K562 (cell line): ENCODE results near the gene LACTB. TPM values are rescaled to one million over a fixed set of nuclear protein-coding genes. Genes with fewer than 3 reads are reported as not detected.

Experiments
- ATAC-seq: fragments of 200-7000 bp; cut with Tn5 transposase; 3 replicates; pipeline ENCODE4 v1.9.1; 2020; ENCODE audit warnings: moderate library complexity
- BruUV-seq: library from RNA; stranded (reverse); fragments of 400-500 nt; replicated peaks from 2 replicates; lab custom pipeline; 2021; lab: Mats Ljungman, UMichigan
- CTCF ChIA-PET: fragments of 300-600 bp; formaldehyde crosslinking; extraction: SDS; loops from one replicate; lab custom pipeline; 2021; ENCODE audit warnings: low intra/inter-chr PET ratio; lab: Yijun Ruan, JAX
- POLR2A ChIA-PET: fragments of 300-600, 350-650 bp; sonication (Branson Sonifier 250); formaldehyde crosslinking; extraction: SDS; loops from one replicate; lab custom pipeline; 2021; ENCODE audit warnings: antibody characterized with exemption, inconsistent platforms; lab: Yijun Ruan, JAX
- DNase-seq, 4 experiments: peaks; one replicate each; pipeline versions ENCODE4 v3.0.0 to v3.0.0-alpha.2; 2011 to 2018; ENCODE audit warnings: low spot score in 3 of 4, mixed read lengths in 3 of 4; ENCODE audit errors: extremely low read depth in 1 of 4
- FAIRE-seq: peaks from 2 replicates; lab custom pipeline; 2011; peaks lifted over from hg19 to GRCh38; lab: Jason Lieb, UNC
- H2AFZ ChIP-seq: 2 replicates; pipeline ENCODE4 v1.6.0; 2011; ENCODE audit warnings: low read depth, low read length, control low read depth, inconsistent platforms
- H3K27ac ChIP-seq: fragments of 200-600 bp; 3 replicates; pipeline ENCODE4 v1.8.0; 2011; ENCODE audit warnings: low read depth, mild to moderate bottlenecking, control low read depth, inconsistent platforms, low read length, moderate library complexity, mixed read lengths; ENCODE audit errors: extremely low read depth
- H3K27me3 ChIP-seq, 2 experiments: fragments of 300-600 bp in 1 of 2; 2 replicates in 1 of 2; 3 replicates in 1 of 2; pipeline versions ENCODE4 v1.6.0 to v1.8.0; 2011; ENCODE audit warnings: inconsistent platforms in 2 of 2, low read length in 2 of 2, mild to moderate bottlenecking in 1 of 2, mixed read lengths in 1 of 2, moderate library complexity in 1 of 2; ENCODE audit not compliant: control insufficient read depth in 2 of 2, insufficient read depth in 2 of 2
- H3K36me3 ChIP-seq: fragments of 300-600 bp; 3 replicates; pipeline ENCODE4 v1.8.0; 2011; ENCODE audit warnings: mild to moderate bottlenecking, low read length, inconsistent platforms; ENCODE audit not compliant: control insufficient read depth, insufficient read depth
- H3K4me1 ChIP-seq, 2 experiments: fragments of 200-600 bp in 1 of 2; replicated peaks in 1 of 2; 2 replicates in 1 of 2; 3 replicates in 1 of 2; pipeline versions ENCODE4 v1.5.1 to v1.8.0; 2011; ENCODE audit warnings: inconsistent platforms in 2 of 2, low read length in 2 of 2, mild to moderate bottlenecking in 1 of 2, mixed read lengths in 1 of 2, moderate library complexity in 1 of 2; ENCODE audit not compliant: control insufficient read depth in 2 of 2, insufficient read depth in 2 of 2
- H3K4me2 ChIP-seq: 2 replicates; pipeline ENCODE4 v1.6.1; 2011; ENCODE audit warnings: low read length, control low read depth, inconsistent platforms, mixed read lengths; ENCODE audit not compliant: insufficient read depth
- H3K4me3 ChIP-seq: fragments of 200-600 bp; sonication (generic), shearing (Covaris generic); 2 replicates; pipeline ENCODE4 v1.5.1; 2016; ENCODE audit warnings: control low read depth, inconsistent platforms
- H3K79me2 ChIP-seq: fragments of 200-600 bp; 3 replicates; pipeline ENCODE4 v1.8.0; 2011; ENCODE audit warnings: low read length, inconsistent platforms; ENCODE audit not compliant: control insufficient read depth, insufficient read depth
- H3K9ac ChIP-seq, 2 experiments: 2 replicates each; pipeline versions ENCODE4 v1.6.0 to v1.6.1; 2011; ENCODE audit warnings: low read depth in 2 of 2, low read length in 2 of 2, control low read depth in 1 of 2, inconsistent platforms in 1 of 2, mild to moderate bottlenecking in 1 of 2, mixed read lengths in 1 of 2; ENCODE audit not compliant: insufficient read depth in 1 of 2
- H3K9me1 ChIP-seq: one replicate; pipeline ENCODE4 v1.6.0; 2011; ENCODE audit warnings: inconsistent platforms, mild to moderate bottlenecking, low read length, moderate library complexity; ENCODE audit not compliant: control insufficient read depth, insufficient read depth
- H3K9me3 ChIP-seq: replicated peaks from 2 replicates; pipeline ENCODE4 v1.5.1; 2011; ENCODE audit warnings: low read depth, low read length, inconsistent platforms; ENCODE audit not compliant: control insufficient read depth, insufficient read depth
- H4K20me1 ChIP-seq: replicated peaks from 2 replicates; pipeline ENCODE4 v1.6.1; 2011; ENCODE audit warnings: low read length, inconsistent platforms, mixed read lengths; ENCODE audit not compliant: control insufficient read depth, insufficient read depth
- C11orf30 ChIP-seq: fragments of 450-650 bp; IDR thresholded peaks from 2 replicates; pipeline ENCODE4 v1.6.1; 2016; ENCODE audit warnings: low read depth, mild to moderate bottlenecking
- CBX8 ChIP-seq: fragments of 200-600 bp; sonication (generic); IDR thresholded peaks from 2 replicates; pipeline ENCODE4 v1.6.1; 2012; ENCODE audit warnings: borderline replicate concordance, mixed run types, low read depth, mild to moderate bottlenecking, moderate library complexity, mixed read lengths, low read length, control low read depth, inconsistent platforms; ENCODE audit not compliant: poor library complexity, severe bottlenecking; ENCODE audit errors: extremely low read depth
- FOXA1 ChIP-seq: fragments of 450-650 bp; IDR thresholded peaks from 2 replicates; pipeline ENCODE4 v1.6.1; 2016; ENCODE audit warnings: mild to moderate bottlenecking, borderline replicate concordance
- KAT8 ChIP-seq: fragments of 450-650 bp; IDR thresholded peaks from 2 replicates; pipeline ENCODE4 v1.6.1; 2016; ENCODE audit warnings: low read depth, mild to moderate bottlenecking
- PRPF4 ChIP-seq: fragments of 200-400 bp; formaldehyde crosslinking; IDR thresholded peaks from one replicate; pipeline ENCODE4 v1.6.1; 2017; ENCODE audit warnings: low read length, low read depth, mild to moderate bottlenecking; ENCODE audit not compliant: insufficient read depth, poor library complexity, severe bottlenecking
- RFX5 ChIP-seq: IDR thresholded peaks from 2 replicates; pipeline ENCODE4 v1.6.1; 2011; ENCODE audit warnings: low read depth, mild to moderate bottlenecking, improper control_type of control experiment, low read length
- ZNF224 ChIP-seq: sonication (generic); formaldehyde crosslinking; IDR thresholded peaks from 2 replicates; pipeline ENCODE4 v1.8.0; 2022; ENCODE audit warnings: mild to moderate bottlenecking, missing genetic modification reagents
- ZNF324 ChIP-seq: fragments of 250-450 bp; sonication (Bioruptor Pico); IDR thresholded peaks from 2 replicates; pipeline ENCODE4 v1.4.0; 2020; ENCODE audit warnings: mild to moderate bottlenecking
- ZNF436 ChIP-seq: fragments of 250-450, 450-650 bp; sonication (Bioruptor Pico); formaldehyde crosslinking; IDR thresholded peaks from 2 replicates; pipeline ENCODE4 v1.7.0; 2020; ENCODE audit warnings: mild to moderate bottlenecking
- WGBS: fragments of 100-300 bp; shearing (Covaris generic); methylation state at CpG from one replicate; pipeline ENCODE4 v1.1.6; 2016; ENCODE audit warnings: low coverage, mixed read lengths; ENCODE audit not compliant: insufficient coverage; ENCODE audit errors: missing lambda C conversion rate; 5-methylcytosine and 5-hydroxymethylcytosine counted together
- in situ Hi-C: fragments of 300-500 bp; cut with MboI; formaldehyde crosslinking; loops from 4 replicates; pipeline ENCODE4 v1.15.0; 2018; ENCODE audit warnings: inconsistent platforms, mixed read lengths
- intact Hi-C: fragments of 100-400 bp; cut with micrococcal nuclease; formaldehyde crosslinking; loops from 2 replicates; pipeline ENCODE4 v1.14.2; 2022
- polyA plus RNA-seq, 8 experiments: library from polyadenylated mRNA; depleted of rRNA in 4 of 8; stranded (reverse) in 5 of 8; unstranded in 3 of 8; fragments of >200 nt; fragmentation: Nextera tagmentation in 2 of 8; fragmentation: Illumina TruSeq in 1 of 8; extraction: Ambion mirVana in 2 of 8; extraction: Trizol in 1 of 8; gene quantifications; 2 replicates each; pipeline versions ENCODE4 v1.2.1 to v1.2.3, GENCODE V29; 2011 to 2014; ENCODE audit warnings: inconsistent platforms in 1 of 8, missing spikeins in 1 of 8
- total RNA-seq, 7 experiments: library from RNA; depleted of rRNA in 6 of 7; stranded (reverse); fragments of >200 nt in 6 of 7; fragmentation: Illumina TruSeq in 2 of 7; extraction: Trizol in 2 of 7; gene quantifications; 2 replicates each; pipeline versions ENCODE4 v1.2.1 to v1.2.3, GENCODE V29; 2011 to 2021; ENCODE audit warnings: low replicate concordance in 1 of 7
- TF ChIP-seq, protein P1 (sequence below): fragments of 250-450 bp; sonication (Bioruptor Pico); IDR thresholded peaks from 2 replicates; pipeline ENCODE4 v1.5.0; 2022; ENCODE audit warnings: mild to moderate bottlenecking
- TF ChIP-seq, protein P2 (sequence below): fragments of 450-650 bp; IDR thresholded peaks from 2 replicates; pipeline ENCODE4 v1.6.1; 2016; ENCODE audit warnings: low read depth, mild to moderate bottlenecking, moderate library complexity
- TF ChIP-seq, protein P3 (sequence below): sonication (generic); formaldehyde crosslinking; IDR thresholded peaks from 2 replicates; pipeline ENCODE4 v1.8.0; 2022; ENCODE audit warnings: missing genetic modification reagents, mild to moderate bottlenecking, borderline replicate concordance

The LACTB gene
- total and polyA plus RNA-seq, 9 of the 15 experiments (the other 6 are each of a cell fraction or from before 2014, with no cell fraction given), result 3.1 to 15.5 (median 9.8) TPM

DNA sequence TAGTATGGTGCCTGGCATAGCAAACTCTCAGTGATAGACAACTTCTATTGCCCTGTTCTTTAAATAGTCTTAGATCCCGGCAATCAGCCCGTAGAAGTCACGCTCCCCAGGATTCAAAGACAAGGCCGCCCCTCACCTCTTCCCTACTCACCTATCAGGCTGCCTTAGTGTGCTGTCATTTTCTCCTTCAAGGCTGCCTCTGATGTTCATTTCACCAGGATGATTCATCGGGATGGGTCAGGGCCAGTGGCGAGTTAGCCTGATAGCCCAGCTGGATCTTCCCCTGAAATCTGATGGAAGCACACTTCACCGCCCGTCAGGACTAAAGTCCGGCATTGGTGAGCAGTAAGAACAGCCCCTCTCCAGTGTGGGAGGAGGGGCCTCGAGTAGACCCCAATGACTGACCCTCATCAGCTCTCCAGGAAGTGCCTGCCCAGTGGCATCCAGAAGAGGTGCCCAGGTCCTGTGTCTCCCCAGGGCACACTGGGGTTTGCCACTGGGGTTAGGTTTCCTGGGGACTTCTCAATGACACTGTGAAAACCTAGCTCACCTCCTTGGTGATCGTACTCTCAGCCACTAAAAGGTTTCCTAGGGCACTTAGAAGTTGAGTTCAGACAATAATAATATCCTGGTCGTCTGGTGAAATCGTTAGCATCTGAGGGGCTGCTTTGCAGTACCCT is 41.6 kb upstream of the LACTB start (continued):
- TF ChIP-seq ZNF436 (no peak), C11orf30 (no peak), RFX5 (no peak), ZNF224 (no peak)
- TF ChIP-seq, protein P1, sequence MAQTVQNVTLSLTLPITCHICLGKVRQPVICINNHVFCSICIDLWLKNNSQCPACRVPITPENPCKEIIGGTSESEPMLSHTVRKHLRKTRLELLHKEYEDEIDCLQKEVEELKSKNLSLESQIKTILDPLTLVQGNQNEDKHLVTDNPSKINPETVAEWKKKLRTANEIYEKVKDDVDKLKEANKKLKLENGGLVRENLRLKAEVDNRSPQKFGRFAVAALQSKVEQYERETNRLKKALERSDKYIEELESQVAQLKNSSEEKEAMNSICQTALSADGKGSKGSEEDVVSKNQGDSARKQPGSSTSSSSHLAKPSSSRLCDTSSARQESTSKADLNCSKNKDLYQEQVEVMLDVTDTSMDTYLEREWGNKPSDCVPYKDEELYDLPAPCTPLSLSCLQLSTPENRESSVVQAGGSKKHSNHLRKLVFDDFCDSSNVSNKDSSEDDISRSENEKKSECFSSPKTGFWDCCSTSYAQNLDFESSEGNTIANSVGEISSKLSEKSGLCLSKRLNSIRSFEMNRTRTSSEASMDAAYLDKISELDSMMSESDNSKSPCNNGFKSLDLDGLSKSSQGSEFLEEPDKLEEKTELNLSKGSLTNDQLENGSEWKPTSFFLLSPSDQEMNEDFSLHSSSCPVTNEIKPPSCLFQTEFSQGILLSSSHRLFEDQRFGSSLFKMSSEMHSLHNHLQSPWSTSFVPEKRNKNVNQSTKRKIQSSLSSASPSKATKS (CRISPR knock-in tag), result no peak
- TF ChIP-seq, all 486 proteins: peak for 5

DNA sequence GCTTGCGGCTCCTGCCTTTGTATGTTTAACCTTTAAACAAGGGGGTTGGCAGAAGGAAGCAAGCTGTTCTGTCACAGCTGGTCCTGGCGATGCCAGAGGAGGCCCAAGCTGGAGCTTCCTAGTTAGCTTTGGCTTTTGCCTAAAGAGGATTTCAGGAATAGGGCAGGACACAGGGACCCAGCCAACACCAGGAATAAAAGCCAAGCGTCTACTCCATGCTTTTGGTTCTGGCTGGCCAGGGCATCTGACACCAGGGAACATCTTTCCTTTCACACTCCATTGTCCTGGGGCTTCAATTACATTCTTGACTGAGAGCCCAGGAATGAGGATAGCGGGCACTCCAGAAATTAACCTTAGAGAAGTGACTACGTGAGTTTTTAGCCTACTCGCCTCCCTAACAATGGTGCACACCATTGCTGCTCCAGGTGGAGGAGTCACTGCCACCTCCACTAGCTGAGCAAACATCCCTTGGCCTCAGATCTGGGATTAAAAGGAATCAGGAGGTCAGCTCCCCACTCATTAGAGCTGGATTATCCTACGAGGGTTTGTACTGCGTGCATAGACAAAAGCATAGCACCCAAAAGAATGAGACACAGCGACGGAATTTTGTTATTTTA is 40.9 kb upstream of the LACTB start:
- POLR2A ChIA-PET, result interaction anchor here (1.1 to 1.8 kb wide), 2 partner anchors 10 to 19 kb away, joined by 6 to 7 read pairs; no protein-coding TSS in a partner anchor
- H3K36me3 ChIP-seq, result no peaks in the 10 kb centered on the region
- no peaks in the 10 kb centered on the region for H3K9me1 ChIP-seq
- no peak overlapping the region for H3K9ac ChIP-seq
- no peak for ATAC-seq
- 48% methylated on average over 10 of the region's 10 CpGs for WGBS
- no peak overlapping the region for H3K4me3 ChIP-seq
- in situ Hi-C loops, result loop anchor here (5.0 kb wide), 1 partner anchor 33 kb away; no protein-coding TSS in a partner anchor
- CTCF ChIA-PET, result no interaction called here
- peaks cover 7 to 25% of the 10 kb centered on the region in 2 experiments; a peak in 3 of 5 replicates for H3K4me1 ChIP-seq
- no peak overlapping the region for H3K4me2 ChIP-seq
- TF ChIP-seq, protein P2, sequence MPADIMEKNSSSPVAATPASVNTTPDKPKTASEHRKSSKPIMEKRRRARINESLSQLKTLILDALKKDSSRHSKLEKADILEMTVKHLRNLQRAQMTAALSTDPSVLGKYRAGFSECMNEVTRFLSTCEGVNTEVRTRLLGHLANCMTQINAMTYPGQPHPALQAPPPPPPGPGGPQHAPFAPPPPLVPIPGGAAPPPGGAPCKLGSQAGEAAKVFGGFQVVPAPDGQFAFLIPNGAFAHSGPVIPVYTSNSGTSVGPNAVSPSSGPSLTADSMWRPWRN, result no peak
- TF ChIP-seq, protein P3, sequence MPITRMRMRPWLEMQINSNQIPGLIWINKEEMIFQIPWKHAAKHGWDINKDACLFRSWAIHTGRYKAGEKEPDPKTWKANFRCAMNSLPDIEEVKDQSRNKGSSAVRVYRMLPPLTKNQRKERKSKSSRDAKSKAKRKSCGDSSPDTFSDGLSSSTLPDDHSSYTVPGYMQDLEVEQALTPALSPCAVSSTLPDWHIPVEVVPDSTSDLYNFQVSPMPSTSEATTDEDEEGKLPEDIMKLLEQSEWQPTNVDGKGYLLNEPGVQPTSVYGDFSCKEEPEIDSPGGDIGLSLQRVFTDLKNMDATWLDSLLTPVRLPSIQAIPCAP (CRISPR knock-in tag), result no peak
- TF ChIP-seq PRPF4 (no peak), C11orf30 (no peak), ZNF324 (CRISPR knock-in tag) (no peak), FOXA1 (no peak), CBX8 (no peak), KAT8 (no peak)
- TF ChIP-seq, all 486 proteins: peak for 0
- BruUV-seq, result no TSS peak
- intact Hi-C loops, result no loop called here
- FAIRE-seq, result no peak
- no peaks in the 10 kb centered on the region for H4K20me1 ChIP-seq
- H3K79me2 ChIP-seq, result no peaks in the 10 kb centered on the region
- H3K27ac ChIP-seq, result no peak overlapping the region
- H2AFZ ChIP-seq, result no peak overlapping the region
- no peaks in the 10 kb centered on the region for H3K27me3 ChIP-seq
- DNase-seq, result no peak
- no peaks in the 10 kb centered on the region for H3K9me3 ChIP-seq
